Fibroblast of pulmonary artery (primary cell): ENCODE results near the gene SLC6A7.

ENCODE experiments used
- DNase-seq: peaks from one replicate; pipeline ENCODE4 v3.0.0-alpha.2; 2010; ENCODE audit warnings: low read depth
- H3K4me3 ChIP-seq: replicated peaks from 2 replicates; pipeline ENCODE4 v1.5.1; 2011; ENCODE audit warnings: low read depth, mild to moderate bottlenecking, control low read depth, low read length, moderate library complexity
- TF ChIP-seq, protein P1 (sequence below): IDR thresholded peaks from 2 replicates; pipeline ENCODE4 v1.5.1; 2011; ENCODE audit warnings: mild to moderate bottlenecking, control low read depth, low read length, inconsistent platforms; ENCODE audit errors: missing control alignments

The SLC6A7 gene

DNA sequence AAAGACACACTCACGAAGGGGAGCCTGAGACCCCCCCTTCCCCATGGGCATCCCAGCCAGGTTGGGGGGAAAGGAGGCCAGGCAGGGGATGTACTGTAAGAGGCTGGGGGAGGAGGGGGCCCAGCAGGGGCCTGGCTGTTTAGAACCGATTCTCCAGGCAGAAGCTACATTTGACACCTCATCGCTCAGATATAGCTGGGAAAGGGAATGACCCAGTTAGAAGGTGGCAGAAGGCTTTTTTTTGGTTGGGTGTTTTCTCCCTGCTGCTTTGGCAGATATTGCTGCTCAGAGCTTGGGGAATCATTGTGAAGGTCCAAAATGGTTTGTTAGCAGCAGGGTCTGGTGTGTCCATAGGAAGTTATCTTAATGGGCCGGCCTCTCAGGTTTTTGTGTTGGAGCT is 17.3 kb upstream of the SLC6A7 start:
- TF ChIP-seq, protein P1, sequence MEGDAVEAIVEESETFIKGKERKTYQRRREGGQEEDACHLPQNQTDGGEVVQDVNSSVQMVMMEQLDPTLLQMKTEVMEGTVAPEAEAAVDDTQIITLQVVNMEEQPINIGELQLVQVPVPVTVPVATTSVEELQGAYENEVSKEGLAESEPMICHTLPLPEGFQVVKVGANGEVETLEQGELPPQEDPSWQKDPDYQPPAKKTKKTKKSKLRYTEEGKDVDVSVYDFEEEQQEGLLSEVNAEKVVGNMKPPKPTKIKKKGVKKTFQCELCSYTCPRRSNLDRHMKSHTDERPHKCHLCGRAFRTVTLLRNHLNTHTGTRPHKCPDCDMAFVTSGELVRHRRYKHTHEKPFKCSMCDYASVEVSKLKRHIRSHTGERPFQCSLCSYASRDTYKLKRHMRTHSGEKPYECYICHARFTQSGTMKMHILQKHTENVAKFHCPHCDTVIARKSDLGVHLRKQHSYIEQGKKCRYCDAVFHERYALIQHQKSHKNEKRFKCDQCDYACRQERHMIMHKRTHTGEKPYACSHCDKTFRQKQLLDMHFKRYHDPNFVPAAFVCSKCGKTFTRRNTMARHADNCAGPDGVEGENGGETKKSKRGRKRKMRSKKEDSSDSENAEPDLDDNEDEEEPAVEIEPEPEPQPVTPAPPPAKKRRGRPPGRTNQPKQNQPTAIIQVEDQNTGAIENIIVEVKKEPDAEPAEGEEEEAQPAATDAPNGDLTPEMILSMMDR: no peak
- H3K4me3 ChIP-seq: no peak overlapping the region
- no peak for DNase-seq

DNA sequence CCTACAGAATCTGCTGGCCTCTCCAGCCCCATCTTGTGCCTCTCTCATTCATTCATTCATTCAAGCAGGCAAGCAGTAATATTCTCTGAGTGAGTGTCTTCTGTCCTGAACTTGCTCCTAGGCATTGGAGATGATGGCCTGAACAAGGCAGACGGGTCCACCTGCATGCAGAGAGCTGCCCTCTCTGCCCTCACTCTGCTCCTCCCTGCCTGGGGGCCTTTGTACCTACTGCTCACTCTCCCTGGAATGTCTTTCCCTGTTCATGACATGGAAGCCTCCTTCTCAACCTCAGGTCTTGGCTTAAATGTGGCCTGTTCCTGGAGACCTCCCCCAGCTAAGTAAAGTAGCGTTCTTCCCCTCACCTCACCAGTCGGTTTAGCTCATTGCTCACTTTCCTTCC is 16.7 kb upstream of the SLC6A7 start:
- no peak overlapping the region for H3K4me3 ChIP-seq
- TF ChIP-seq, protein P1: no peak
- DNase-seq: no peak

DNA sequence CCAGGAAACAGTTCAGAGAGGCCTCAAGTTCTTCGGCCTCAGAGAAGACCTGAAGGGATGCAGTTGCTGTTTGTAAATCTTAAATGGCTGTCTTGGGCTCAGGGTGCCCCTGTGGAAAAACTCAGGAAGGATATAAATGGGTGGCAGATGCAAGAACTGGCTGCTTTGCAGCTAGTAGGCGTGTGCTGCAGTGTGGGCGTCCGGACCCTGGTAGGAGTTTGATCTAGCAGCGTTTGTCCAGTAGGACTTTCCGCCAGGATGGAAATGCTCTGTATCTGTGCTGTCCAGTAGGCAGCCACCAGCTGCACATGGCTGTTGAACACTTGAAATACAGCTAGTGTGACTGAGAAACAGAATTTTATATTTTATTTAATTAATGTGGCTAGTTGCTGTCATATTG is 15.6 kb upstream of the SLC6A7 start:
- DNase-seq: no peak
- H3K4me3 ChIP-seq: no peak overlapping the region
- TF ChIP-seq, protein P1: no peak

DNA sequence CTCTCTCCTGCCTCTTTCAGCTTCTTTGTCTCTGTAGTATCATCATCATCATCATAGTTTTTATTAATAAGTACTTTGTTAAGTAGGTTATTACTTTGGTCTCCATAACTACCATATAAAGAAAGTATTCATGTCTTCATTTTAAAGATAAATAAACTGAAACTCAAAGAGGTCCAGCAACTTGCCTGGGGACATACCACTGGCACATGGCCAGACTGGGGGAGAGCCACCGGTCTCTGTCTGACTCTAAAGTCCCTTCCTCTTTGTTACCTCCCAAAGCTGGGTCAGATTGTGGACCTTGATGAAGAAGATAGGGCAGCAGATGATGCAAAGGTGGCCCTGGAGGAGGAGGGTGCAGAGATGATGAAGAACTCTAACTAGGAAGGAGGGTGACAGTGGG is 14.8 kb upstream of the SLC6A7 start:
- TF ChIP-seq, protein P1: no peak
- DNase-seq: no peak
- H3K4me3 ChIP-seq: no peak overlapping the region

DNA sequence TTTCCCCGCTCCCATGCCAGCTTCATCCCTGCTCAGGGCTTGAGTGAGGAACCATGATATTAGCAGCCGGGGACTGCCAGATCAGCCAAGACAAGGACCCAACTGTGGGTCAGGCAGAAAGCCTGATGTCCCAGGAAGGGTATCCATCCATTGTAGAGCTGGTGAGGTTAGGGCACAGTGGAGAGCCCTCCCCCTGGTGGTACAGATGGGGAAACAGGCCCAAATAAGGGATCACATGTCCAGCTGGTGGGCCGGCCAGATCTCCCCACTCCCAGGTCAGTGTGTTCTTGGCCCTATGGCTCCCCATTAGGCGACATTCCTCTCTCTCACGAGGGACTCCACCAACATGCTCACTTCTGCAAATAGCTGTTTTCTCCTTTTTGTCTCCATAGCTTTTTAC is 14.3 kb upstream of the SLC6A7 start:
- TF ChIP-seq, protein P1: peak; percentile 71
- peak; percentile 62 for DNase-seq
- H3K4me3 ChIP-seq: no peak overlapping the region

DNA sequence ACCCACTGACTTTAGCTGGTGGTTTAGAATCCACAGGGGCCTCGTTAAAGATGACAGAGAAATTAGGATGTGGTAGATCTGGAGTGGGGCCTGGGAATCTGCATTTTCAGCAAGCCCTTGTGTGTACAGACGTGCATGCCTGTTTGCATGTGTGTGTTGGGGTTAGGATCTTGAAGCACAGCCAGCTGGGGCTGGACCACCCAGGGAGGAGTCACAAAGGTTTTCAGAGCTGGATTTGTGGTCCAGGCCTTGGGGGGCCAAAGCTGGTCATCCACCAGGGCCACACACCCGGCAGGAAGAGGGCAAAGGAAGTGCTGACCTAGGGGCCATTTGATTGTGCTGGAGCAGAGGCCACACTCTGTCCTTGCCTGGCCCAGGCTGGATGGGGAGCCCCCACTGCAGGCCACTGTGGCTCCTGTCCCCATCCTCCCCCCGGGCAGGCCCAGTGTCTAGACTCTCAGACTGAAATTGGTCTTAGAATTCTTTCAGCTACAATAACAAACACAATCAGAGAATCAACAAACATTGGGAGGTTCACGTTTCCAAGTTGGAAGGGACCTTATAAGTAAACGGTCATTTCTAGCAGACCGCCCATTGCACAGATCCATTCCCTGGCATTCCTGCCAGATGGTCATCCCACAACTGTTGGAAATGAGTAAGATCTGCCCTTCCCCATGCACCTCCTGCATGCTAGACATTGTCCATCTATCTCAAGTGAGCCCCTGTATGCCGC is 13.0 kb upstream of the SLC6A7 start:
- H3K4me3 ChIP-seq: no peak overlapping the region
- TF ChIP-seq, protein P1: no peak
- no peak for DNase-seq

DNA sequence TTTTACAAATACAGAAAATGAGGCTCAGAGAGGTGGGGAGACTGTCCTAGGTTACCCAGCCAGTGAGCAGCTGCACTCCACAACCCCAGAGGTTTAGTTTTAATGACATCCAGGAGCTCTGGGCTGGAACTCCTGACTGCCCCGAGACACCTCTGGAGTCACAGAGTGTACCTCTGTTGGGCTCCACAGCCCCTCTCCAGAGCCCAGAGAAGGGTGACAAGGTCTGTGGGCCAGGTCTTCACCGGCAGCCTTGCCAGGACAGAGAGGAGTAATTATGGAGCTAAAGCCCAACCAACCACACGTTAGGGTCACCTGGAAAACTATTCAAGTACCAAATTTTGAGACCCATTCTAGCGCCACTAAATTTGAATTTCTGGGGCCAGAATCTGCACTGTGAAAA is 12.1 kb upstream of the SLC6A7 start:
- no peak overlapping the region for H3K4me3 ChIP-seq
- DNase-seq: no peak
- TF ChIP-seq, protein P1: no peak
